CD4-positive, alpha-beta T cell treated with Interleukin-17A for 1 hour (primary cell): ENCODE results near the gene GRIK4.
A peak's percentile ranks its signal among the peaks of the same experiment; 100 is the strongest.

Experiments
- DNase-seq: peaks from one replicate; pipeline ENCODE4 v3.0.0-alpha.2; 2020

Gene GRIK4

GRCh38 chr11:120936356-120936755 is 424.8 kb downstream of the GRIK4 start:
- DNase-seq, result no peak

GRCh38 chr11:120937501-120937900 is 426.0 kb downstream of the GRIK4 start:
- DNase-seq, result no peak

GRCh38 chr11:120938260-120938659 is 426.7 kb downstream of the GRIK4 start:
- no peak for DNase-seq

- DNase-seq, result no peak
These were observed 428.8 kb downstream of the GRIK4 start for GRCh38 chr11:120940160-120940848.

GRCh38 chr11:120941000-120941399 is 429.5 kb downstream of the GRIK4 start:
- no peak for DNase-seq

GRCh38 chr11:120942701-120943100 is 431.2 kb downstream of the GRIK4 start:
- DNase-seq, result no peak

- no peak for DNase-seq
These were observed 433.5 kb downstream of the GRIK4 start for GRCh38 chr11:120945042-120945441.

GRCh38 chr11:120950880-120951279 is 439.3 kb downstream of the GRIK4 start:
- DNase-seq, result no peak

GRCh38 chr11:120952461-120953434 is 441.2 kb downstream of the GRIK4 start:
- peak; percentile 55 for DNase-seq

GRCh38 chr11:120954381-120954780 is 442.8 kb downstream of the GRIK4 start:
- no peak for DNase-seq

- peak; percentile 6 for DNase-seq
These were observed 445.4 kb downstream of the GRIK4 start for GRCh38 chr11:120956710-120957495.

GRCh38 chr11:120958185-120958584 is 446.6 kb downstream of the GRIK4 start:
- DNase-seq, result no peak

GRCh38 chr11:120959189-120959588 is 447.6 kb downstream of the GRIK4 start:
- no peak for DNase-seq

GRCh38 chr11:120964857-120965256 is 453.3 kb downstream of the GRIK4 start:
- DNase-seq, result no peak

- no peak for DNase-seq
These were observed 455.3 kb downstream of the GRIK4 start for GRCh38 chr11:120966840-120967239.

GRCh38 chr11:120969993-120970392 is 458.4 kb downstream of the GRIK4 start:
- DNase-seq, result no peak

GRCh38 chr11:120971825-120972224 is 460.3 kb downstream of the GRIK4 start:
- no peak for DNase-seq

GRCh38 chr11:120972621-120973020 is 461.1 kb downstream of the GRIK4 start:
- no peak for DNase-seq

GRCh38 chr11:120973501-120973900 is 462.0 kb downstream of the GRIK4 start:
- no peak for DNase-seq

GRCh38 chr11:120974466-120974865 is 462.9 kb downstream of the GRIK4 start:
- DNase-seq, result no peak

GRCh38 chr11:120974965-120975364 is 463.4 kb downstream of the GRIK4 start:
- DNase-seq, result no peak

GRCh38 chr11:120977266-120978137 is 466.0 kb downstream of the GRIK4 start:
- no peak for DNase-seq
